Measurements from ENCODE around the gene BSN.

The BSN gene

DNA sequence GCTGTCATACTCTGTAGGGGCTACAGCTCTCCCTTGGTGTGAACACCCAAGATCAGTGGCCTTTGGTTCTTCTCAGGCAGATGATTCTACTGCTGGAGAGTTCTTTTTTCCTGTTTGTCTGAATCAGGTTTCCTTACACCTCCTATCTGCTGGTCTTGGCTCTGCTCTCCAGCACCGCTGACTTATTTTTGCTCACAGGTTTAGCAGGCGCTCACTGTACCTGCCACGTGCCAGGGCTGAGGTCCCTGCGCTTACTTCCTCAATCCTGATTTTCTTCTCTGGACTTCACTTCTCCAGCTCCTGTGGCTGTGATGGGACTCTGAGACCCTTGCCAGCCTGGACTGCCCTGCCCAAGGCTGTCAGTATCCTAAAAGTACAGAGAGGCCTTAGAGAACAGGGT lies 9.5 kb downstream of the BSN start:
- POLR2A ChIA-PET = no interaction called here
- no peaks in the 10 kb centered on the region for H3K36me3 ChIP-seq (ENCODE audit: control insufficient read depth in 2 of 2, insufficient read depth in 1 of 2, low read length in 2 of 2)
- TF ChIP-seq PRDM10 (tag by site-specific recombination; IDR thresholded peaks at IDR 0.05) (no peak), ZNF394 (tag by site-specific recombination; IDR thresholded peaks at IDR 0.05; ENCODE audit: borderline replicate concordance) (no peak), ZNF600 (tag by site-specific recombination; IDR thresholded peaks at IDR 0.05) (no peak), ZNF311 (tag by site-specific recombination; IDR thresholded peaks at IDR 0.05; ENCODE audit: borderline replicate concordance) (no peak)
- TF ChIP-seq, protein P1, sequence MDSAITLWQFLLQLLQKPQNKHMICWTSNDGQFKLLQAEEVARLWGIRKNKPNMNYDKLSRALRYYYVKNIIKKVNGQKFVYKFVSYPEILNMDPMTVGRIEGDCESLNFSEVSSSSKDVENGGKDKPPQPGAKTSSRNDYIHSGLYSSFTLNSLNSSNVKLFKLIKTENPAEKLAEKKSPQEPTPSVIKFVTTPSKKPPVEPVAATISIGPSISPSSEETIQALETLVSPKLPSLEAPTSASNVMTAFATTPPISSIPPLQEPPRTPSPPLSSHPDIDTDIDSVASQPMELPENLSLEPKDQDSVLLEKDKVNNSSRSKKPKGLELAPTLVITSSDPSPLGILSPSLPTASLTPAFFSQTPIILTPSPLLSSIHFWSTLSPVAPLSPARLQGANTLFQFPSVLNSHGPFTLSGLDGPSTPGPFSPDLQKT (IDR thresholded peaks at IDR 0.05; ENCODE audit: borderline replicate concordance, low read depth, low read length) = no peak
- TF ChIP-seq, protein P2, sequence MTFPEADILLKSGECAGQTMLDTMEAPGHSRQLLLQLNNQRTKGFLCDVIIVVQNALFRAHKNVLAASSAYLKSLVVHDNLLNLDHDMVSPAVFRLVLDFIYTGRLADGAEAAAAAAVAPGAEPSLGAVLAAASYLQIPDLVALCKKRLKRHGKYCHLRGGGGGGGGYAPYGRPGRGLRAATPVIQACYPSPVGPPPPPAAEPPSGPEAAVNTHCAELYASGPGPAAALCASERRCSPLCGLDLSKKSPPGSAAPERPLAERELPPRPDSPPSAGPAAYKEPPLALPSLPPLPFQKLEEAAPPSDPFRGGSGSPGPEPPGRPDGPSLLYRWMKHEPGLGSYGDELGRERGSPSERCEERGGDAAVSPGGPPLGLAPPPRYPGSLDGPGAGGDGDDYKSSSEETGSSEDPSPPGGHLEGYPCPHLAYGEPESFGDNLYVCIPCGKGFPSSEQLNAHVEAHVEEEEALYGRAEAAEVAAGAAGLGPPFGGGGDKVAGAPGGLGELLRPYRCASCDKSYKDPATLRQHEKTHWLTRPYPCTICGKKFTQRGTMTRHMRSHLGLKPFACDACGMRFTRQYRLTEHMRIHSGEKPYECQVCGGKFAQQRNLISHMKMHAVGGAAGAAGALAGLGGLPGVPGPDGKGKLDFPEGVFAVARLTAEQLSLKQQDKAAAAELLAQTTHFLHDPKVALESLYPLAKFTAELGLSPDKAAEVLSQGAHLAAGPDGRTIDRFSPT (tag by site-specific recombination; IDR thresholded peaks at IDR 0.05) = no peak
- H3K4me3 ChIP-seq (ENCODE audit: low read depth, low read length) = no peak overlapping the region
- no peak overlapping the region for H3K27ac ChIP-seq (ENCODE audit: extremely low read depth, low read depth, low read length)
- H3K4me1 ChIP-seq (ENCODE audit: control insufficient read depth, insufficient read depth, low read length) = no peaks in the 10 kb centered on the region
- CTCF ChIA-PET = interaction anchor here (3.1 kb wide), 1 partner anchor 108 kb away, joined by 15 read pairs; no protein-coding TSS in a partner anchor
- no peaks in the 10 kb centered on the region for H3K9me3 ChIP-seq (ENCODE audit: control insufficient read depth, insufficient read depth, low read depth, low read length)

DNA sequence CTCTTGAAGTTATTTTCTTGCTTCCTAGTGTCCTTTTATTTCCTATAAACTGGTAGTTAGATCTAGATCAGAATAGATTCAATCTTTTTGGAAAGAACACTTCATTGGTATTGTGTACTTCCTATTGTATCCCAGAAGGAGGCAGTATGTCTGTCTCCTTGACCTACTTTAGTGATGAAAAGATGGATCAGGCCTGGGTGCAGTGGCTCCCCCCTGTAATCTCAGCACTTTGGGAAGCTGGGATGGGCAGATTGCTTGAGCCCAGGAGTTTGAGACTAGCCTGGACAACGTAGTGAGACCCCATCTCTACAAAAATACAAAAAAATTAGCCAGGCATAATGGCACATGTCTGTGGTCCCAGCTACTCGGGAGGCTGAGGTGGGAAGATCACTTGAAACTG lies 12.0 kb downstream of the BSN start:
- TF ChIP-seq ZNF776 (tag by site-specific recombination; IDR thresholded peaks at IDR 0.05; ENCODE audit: borderline replicate concordance) (no peak), ZNF350 (tag by site-specific recombination; IDR thresholded peaks at IDR 0.05) (no peak), ZNF121 (tag by site-specific recombination; IDR thresholded peaks at IDR 0.05) (peak; percentile 47; the same call in 1 of the 2 replicates)
- H3K36me3 ChIP-seq (ENCODE audit: control insufficient read depth in 2 of 2, insufficient read depth in 1 of 2, low read length in 2 of 2) = no peaks in the 10 kb centered on the region
- H3K4me1 ChIP-seq (ENCODE audit: control insufficient read depth, insufficient read depth, low read length) = no peaks in the 10 kb centered on the region
- ChIA-PET POLR2A (interaction anchor here (0.6 to 1.0 kb wide), 2 partner anchors 111 to 126 kb away, joined by 3 to 5 read pairs; no protein-coding TSS in a partner anchor), CTCF (interaction anchor here (0.6 to 1.9 kb wide), 9 partner anchors 27 to 259 kb away, joined by 3 to 21 read pairs (median 4); no protein-coding TSS in a partner anchor)
- no peaks in the 10 kb centered on the region for H3K9me3 ChIP-seq (ENCODE audit: control insufficient read depth, insufficient read depth, low read depth, low read length)
- H3K4me3 ChIP-seq (ENCODE audit: low read depth, low read length) = no peak overlapping the region
- no peak overlapping the region for H3K27ac ChIP-seq (ENCODE audit: extremely low read depth, low read depth, low read length)

DNA sequence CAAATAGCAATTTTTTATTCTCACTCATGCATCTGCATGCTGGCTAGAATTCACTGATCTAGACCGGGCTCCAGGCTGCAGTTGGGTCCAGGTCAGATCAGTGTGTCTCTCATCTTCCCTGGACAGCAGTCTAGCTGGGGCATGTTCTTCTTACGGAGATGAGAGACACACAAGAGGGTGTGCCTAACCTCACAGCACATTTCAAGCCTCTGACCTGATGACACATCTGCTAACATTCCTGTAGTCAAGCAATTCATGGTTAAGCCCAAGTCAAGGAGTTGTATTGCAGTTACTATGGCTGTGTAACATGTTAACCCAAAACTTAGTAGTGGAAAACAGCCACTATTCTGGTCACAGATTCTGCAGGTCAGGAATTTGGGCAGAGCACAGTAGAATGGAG lies 13.1 kb downstream of the BSN start:
- ChIA-PET POLR2A (no interaction called here), CTCF (interaction anchor here (0.6 to 1.9 kb wide), 8 partner anchors 28 to 268 kb away, joined by 3 to 21 read pairs (median 4); no protein-coding TSS in a partner anchor)
- no peak overlapping the region for H3K27ac ChIP-seq (ENCODE audit: extremely low read depth, low read depth, low read length)
- H3K4me1 ChIP-seq (ENCODE audit: control insufficient read depth, insufficient read depth, low read length) = no peaks in the 10 kb centered on the region
- H3K36me3 ChIP-seq (ENCODE audit: control insufficient read depth in 2 of 2, insufficient read depth in 1 of 2, low read length in 2 of 2) = no peaks in the 10 kb centered on the region
- no peaks in the 10 kb centered on the region for H3K9me3 ChIP-seq (ENCODE audit: control insufficient read depth, insufficient read depth, low read depth, low read length)
- H3K4me3 ChIP-seq (ENCODE audit: low read depth, low read length) = no peak overlapping the region
- TF ChIP-seq ZNF621 (tag by site-specific recombination; IDR thresholded peaks at IDR 0.05) (no peak), KLF10 (tag by site-specific recombination; IDR thresholded peaks at IDR 0.05) (no peak), ZNF214 (tag by site-specific recombination; IDR thresholded peaks at IDR 0.05; ENCODE audit: borderline replicate concordance) (no peak), KLF16 (tag by site-specific recombination; IDR thresholded peaks at IDR 0.05) (no peak), YY1 (tag by site-specific recombination; IDR thresholded peaks at IDR 0.05) (no peak), ZNF791 (tag by site-specific recombination; IDR thresholded peaks at IDR 0.05) (no peak), ZNF18 (tag by site-specific recombination; IDR thresholded peaks at IDR 0.05) (no peak), ZNF544 (tag by site-specific recombination; IDR thresholded peaks at IDR 0.05) (no peak), HOXD13 (CRISPR knock-in tag; IDR thresholded peaks at IDR 0.05; ENCODE audit: borderline replicate concordance) (no peak)
- TF ChIP-seq, protein P3, sequence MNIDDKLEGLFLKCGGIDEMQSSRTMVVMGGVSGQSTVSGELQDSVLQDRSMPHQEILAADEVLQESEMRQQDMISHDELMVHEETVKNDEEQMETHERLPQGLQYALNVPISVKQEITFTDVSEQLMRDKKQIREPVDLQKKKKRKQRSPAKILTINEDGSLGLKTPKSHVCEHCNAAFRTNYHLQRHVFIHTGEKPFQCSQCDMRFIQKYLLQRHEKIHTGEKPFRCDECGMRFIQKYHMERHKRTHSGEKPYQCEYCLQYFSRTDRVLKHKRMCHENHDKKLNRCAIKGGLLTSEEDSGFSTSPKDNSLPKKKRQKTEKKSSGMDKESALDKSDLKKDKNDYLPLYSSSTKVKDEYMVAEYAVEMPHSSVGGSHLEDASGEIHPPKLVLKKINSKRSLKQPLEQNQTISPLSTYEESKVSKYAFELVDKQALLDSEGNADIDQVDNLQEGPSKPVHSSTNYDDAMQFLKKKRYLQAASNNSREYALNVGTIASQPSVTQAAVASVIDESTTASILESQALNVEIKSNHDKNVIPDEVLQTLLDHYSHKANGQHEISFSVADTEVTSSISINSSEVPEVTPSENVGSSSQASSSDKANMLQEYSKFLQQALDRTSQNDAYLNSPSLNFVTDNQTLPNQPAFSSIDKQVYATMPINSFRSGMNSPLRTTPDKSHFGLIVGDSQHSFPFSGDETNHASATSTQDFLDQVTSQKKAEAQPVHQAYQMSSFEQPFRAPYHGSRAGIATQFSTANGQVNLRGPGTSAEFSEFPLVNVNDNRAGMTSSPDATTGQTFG (tag by site-specific recombination; IDR thresholded peaks at IDR 0.05; ENCODE audit: borderline replicate concordance) = no peak
